Mesothelial cell of epicardium (in vitro differentiated cells): ENCODE measurements around the gene ZNF281. TPM values are rescaled to one million over a fixed set of nuclear protein-coding genes. Genes with fewer than 3 reads are reported as not detected.

Experiments
- DNase-seq, 2 experiments: peaks; one replicate each; pipeline ENCODE4 v3.0.0; 2021; ENCODE audit warnings: low spot score in 2 of 2; ENCODE audit not compliant: unreplicated experiment in 2 of 2
- H3K27ac Mint-ChIP-seq: 2 replicates; pipeline ENCODE4 v1.8.0; 2021; ENCODE audit warnings: mixed read lengths
- H3K27me3 Mint-ChIP-seq: 2 replicates; pipeline ENCODE4 v1.8.0; 2021; ENCODE audit warnings: low read depth, mixed read lengths
- H3K36me3 Mint-ChIP-seq: 2 replicates; pipeline ENCODE4 v1.8.0; 2021; ENCODE audit warnings: mixed read lengths
- H3K4me1 Mint-ChIP-seq: 2 replicates; pipeline ENCODE4 v1.8.0; 2021; ENCODE audit warnings: mixed read lengths
- H3K4me3 Mint-ChIP-seq: 2 replicates; pipeline ENCODE4 v1.8.0; 2021; ENCODE audit warnings: mild to moderate bottlenecking, moderate library complexity, mixed read lengths
- H3K9me3 Mint-ChIP-seq: 2 replicates; pipeline ENCODE4 v1.8.0; 2021; ENCODE audit warnings: mixed read lengths
- total RNA-seq: library from RNA; stranded (reverse); gene quantifications from 3 replicates; pipeline ENCODE4 v1.2.1, GENCODE V29; 2021
- TF ChIP-seq, protein P1 (sequence below): fragments of 200-600 bp; sonication (generic); IDR thresholded peaks from one replicate; pipeline ENCODE4 v1.5.0; 2021; ENCODE audit warnings: antibody characterized with exemption; ENCODE audit not compliant: unreplicated experiment

ZNF281 gene
- total RNA-seq, 1 donor from 2014 or later, result 26.5 TPM

DNA sequence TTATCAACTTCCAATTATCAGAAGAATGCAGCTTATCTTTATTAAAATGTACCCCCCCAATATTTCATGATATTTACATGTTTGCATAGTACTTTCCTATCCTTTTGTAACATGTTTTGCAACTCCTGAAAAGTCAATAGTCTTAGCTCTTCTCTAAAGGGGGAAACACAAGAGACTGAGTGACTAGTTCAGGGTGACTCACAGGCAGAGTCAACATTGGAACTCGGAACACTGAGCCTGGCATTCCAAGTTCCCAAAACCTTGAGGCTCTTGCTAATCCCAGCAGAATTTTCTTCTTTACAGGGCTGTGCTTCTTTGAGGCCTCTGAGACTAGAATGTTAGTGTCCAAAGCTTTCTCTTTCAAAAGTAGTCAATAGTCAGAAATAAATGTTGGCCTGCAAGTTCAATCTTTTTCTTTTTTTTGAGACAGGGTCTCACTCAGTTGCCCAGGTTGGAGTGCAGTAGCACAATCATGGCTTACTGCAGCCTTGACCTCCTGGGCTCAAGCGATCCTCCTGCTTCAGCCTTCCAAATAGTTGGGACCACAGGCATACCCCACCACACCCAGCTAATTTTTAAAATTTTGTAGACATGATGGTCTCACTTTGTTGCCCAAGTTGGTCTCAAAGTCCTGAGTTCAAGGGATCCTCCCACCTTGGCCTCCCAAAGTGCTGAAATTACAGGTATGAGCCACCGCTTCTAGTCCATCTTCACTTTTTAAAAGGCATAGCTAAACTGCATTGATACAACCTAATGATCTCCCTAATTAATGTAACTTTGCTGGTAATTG, 37.5 kb downstream of the ZNF281 start:
- no peaks in the 10 kb centered on the region for H3K36me3 Mint-ChIP-seq
- no peaks in the 10 kb centered on the region for H3K27me3 Mint-ChIP-seq
- DNase-seq, result no peak
- no peak overlapping the region for H3K27ac Mint-ChIP-seq
- H3K4me1 Mint-ChIP-seq, result peaks cover 35% of the 10 kb centered on the region
- TF ChIP-seq, protein P1, sequence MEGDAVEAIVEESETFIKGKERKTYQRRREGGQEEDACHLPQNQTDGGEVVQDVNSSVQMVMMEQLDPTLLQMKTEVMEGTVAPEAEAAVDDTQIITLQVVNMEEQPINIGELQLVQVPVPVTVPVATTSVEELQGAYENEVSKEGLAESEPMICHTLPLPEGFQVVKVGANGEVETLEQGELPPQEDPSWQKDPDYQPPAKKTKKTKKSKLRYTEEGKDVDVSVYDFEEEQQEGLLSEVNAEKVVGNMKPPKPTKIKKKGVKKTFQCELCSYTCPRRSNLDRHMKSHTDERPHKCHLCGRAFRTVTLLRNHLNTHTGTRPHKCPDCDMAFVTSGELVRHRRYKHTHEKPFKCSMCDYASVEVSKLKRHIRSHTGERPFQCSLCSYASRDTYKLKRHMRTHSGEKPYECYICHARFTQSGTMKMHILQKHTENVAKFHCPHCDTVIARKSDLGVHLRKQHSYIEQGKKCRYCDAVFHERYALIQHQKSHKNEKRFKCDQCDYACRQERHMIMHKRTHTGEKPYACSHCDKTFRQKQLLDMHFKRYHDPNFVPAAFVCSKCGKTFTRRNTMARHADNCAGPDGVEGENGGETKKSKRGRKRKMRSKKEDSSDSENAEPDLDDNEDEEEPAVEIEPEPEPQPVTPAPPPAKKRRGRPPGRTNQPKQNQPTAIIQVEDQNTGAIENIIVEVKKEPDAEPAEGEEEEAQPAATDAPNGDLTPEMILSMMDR, result no peak
- H3K4me3 Mint-ChIP-seq, result no peak overlapping the region
- H3K9me3 Mint-ChIP-seq, result peaks cover 6% of the 10 kb centered on the region

GRCh38 chr1:200369706-200370105, 40.1 kb downstream of the ZNF281 start:
- H3K36me3 Mint-ChIP-seq, result no peaks in the 10 kb centered on the region
- TF ChIP-seq, protein P1, result no peak
- no peak overlapping the region for H3K4me3 Mint-ChIP-seq
- peaks cover 27% of the 10 kb centered on the region for H3K4me1 Mint-ChIP-seq
- no peaks in the 10 kb centered on the region for H3K9me3 Mint-ChIP-seq
- H3K27ac Mint-ChIP-seq, result no peak overlapping the region
- no peak for DNase-seq
- H3K27me3 Mint-ChIP-seq, result no peaks in the 10 kb centered on the region

DNA sequence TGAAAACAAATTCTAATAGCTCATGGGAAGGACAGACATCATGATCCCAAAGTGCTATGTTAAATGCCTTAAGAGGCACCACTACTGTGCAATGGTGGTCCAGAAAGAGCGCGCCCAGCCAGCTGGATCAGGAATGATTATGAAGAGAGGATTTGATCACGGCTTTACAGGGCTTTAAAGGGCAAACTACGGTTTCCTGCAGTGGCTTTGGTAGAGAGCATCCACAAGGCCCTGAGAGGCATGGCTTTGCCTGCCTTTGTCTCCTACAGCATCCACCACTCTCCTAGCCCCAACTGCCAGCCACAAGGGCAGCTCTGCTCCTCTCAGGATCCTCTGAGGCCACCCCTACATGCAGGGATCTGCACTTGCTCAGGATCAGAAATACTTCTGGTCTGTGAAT, 40.7 kb downstream of the ZNF281 start:
- Mint-ChIP-seq H3K4me3 (no peak overlapping the region), H3K9me3 (no peaks in the 10 kb centered on the region), H3K27me3 (no peaks in the 10 kb centered on the region), H3K27ac (no peak overlapping the region), H3K4me1 (peaks cover 27% of the 10 kb centered on the region), H3K36me3 (no peaks in the 10 kb centered on the region)
- TF ChIP-seq, protein P1, result no peak
- DNase-seq, result no peak

GRCh38 chr1:200368556-200368955, 41.3 kb downstream of the ZNF281 start:
- Mint-ChIP-seq H3K27ac (no peak overlapping the region), H3K9me3 (no peaks in the 10 kb centered on the region), H3K36me3 (no peaks in the 10 kb centered on the region), H3K4me3 (no peak overlapping the region), H3K4me1 (peaks cover 23% of the 10 kb centered on the region), H3K27me3 (no peaks in the 10 kb centered on the region)
- TF ChIP-seq, protein P1, result no peak
- DNase-seq, result no peak

GRCh38 chr1:200367841-200368534, 41.8 kb downstream of the ZNF281 start:
- H3K27ac Mint-ChIP-seq, result no peak overlapping the region
- no peak for DNase-seq
- no peaks in the 10 kb centered on the region for H3K9me3 Mint-ChIP-seq
- TF ChIP-seq, protein P1, result no peak
- H3K4me1 Mint-ChIP-seq, result peaks cover 24% of the 10 kb centered on the region
- no peaks in the 10 kb centered on the region for H3K36me3 Mint-ChIP-seq
- H3K4me3 Mint-ChIP-seq, result no peak overlapping the region
- H3K27me3 Mint-ChIP-seq, result no peaks in the 10 kb centered on the region
